Forelimb muscle (tissue), 1 donor: ENCODE data around the gene STX5. TPM values are rescaled to one million over a fixed set of nuclear protein-coding genes. Genes with fewer than 3 reads are reported as not detected.
A peak's percentile ranks its signal among the peaks of the same experiment; 100 is the strongest.
"Not testable (repeated sequence)": the region's sequence is repeated elsewhere in the genome, so short reads cannot be mapped to it uniquely, and the experiment has no call there.

ENCODE experiments used
- DNase-seq: peaks from one replicate; pipeline ENCODE4 v3.0.0-alpha.2; 2013; ENCODE audit warnings: low read depth
- polyA plus RNA-seq: library from polyadenylated mRNA; unstranded; fragments of 120-200 nt; gene quantifications from one replicate; pipeline ENCODE4 v1.2.1, GENCODE V29; 2013; ENCODE audit not compliant: insufficient read length

Gene STX5
- 32.0 TPM for polyA plus RNA-seq

GRCh38 chr11:62831520-62832335 is at the start of gene STX5:
TSS of gene STX5 (minus strand) at chr11:62832051. CDS start at chr11:62831243, 808 bp downstream.
- peak; percentile 93 for DNase-seq

- peak; percentile 53 for DNase-seq
These were observed 49.1 kb upstream of the STX5 start, which contains the start of gene SLC3A2 for GRCh38 chr11:62880803-62881578. TSS of gene SLC3A2 (plus strand) at chr11:62880896. CDS start at chr11:62881024, 128 bp downstream.

GRCh38 chr11:62880231-62880802 is 48.5 kb upstream of the STX5 start:
- no peak for DNase-seq

GRCh38 chr11:62879235-62879978 is 47.6 kb upstream of the STX5 start:
- no peak for DNase-seq

GRCh38 chr11:62876712-62877111 is 44.9 kb upstream of the STX5 start:
- DNase-seq, result no peak

- DNase-seq, result no peak
These were observed 44.0 kb upstream of the STX5 start for GRCh38 chr11:62875698-62876478.

- no peak for DNase-seq
These were observed 43.0 kb upstream of the STX5 start for GRCh38 chr11:62874851-62875250.

- no peak for DNase-seq
These were observed 33.8 kb upstream of the STX5 start for GRCh38 chr11:62865635-62866034.

GRCh38 chr11:62863687-62864335 is 32.0 kb upstream of the STX5 start:
- no peak for DNase-seq

- DNase-seq, result not testable (repeated sequence)
These were observed 29.8 kb upstream of the STX5 start for GRCh38 chr11:62861564-62862192.

GRCh38 chr11:62860835-62861563 is 29.1 kb upstream of the STX5 start:
- DNase-seq, result no peak

- DNase-seq, result not testable (repeated sequence)
These were observed 27.4 kb upstream of the STX5 start for GRCh38 chr11:62859281-62859703.

- DNase-seq, result no peak
These were observed 26.4 kb upstream of the STX5 start for GRCh38 chr11:62858201-62858600.

GRCh38 chr11:62857541-62857982 is 25.7 kb upstream of the STX5 start:
- no peak for DNase-seq

- no peak for DNase-seq
These were observed 24.6 kb upstream of the STX5 start for GRCh38 chr11:62856333-62856895.

GRCh38 chr11:62855571-62856332 is 23.9 kb upstream of the STX5 start:
- DNase-seq, result peak; percentile 90

- DNase-seq, result no peak
These were observed 23.1 kb upstream of the STX5 start for GRCh38 chr11:62854825-62855570.
